ENCODE results near the gene CHD6. TPM values are rescaled to one million over a fixed set of nuclear protein-coding genes. Genes with fewer than 3 reads are reported as not detected.
"Not testable (repeated sequence)": the region's sequence is repeated elsewhere in the genome, so short reads cannot be mapped to it uniquely, and the experiment has no call there.

Gene CHD6
- total RNA-seq, 1 donor from 2014 or later: 114 TPM

DNA sequence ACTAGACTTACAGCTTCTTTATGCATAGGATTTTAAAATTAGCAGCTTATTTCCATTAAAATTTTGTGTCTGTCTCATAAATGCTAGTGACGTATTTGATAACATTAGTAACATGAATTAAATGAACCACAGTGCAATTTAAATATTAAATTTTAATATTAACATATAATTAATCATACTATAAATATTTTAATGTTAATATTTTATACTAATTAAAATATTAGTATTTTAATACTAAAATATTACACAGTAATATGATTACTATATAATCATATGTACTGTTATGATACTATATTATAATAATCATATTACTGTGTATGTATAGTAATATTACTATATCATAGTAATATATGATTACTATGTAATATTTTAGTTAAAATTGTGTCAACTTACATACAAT, 73.7 kb downstream of the CHD6 start:
- Mint-ChIP-seq H3K36me3 (ENCODE audit: insufficient read depth) (peaks cover 6% of the 10 kb centered on the region), H3K27ac (no peak overlapping the region), H3K9me3 (ENCODE audit: low read depth) (no peaks in the 10 kb centered on the region), H3K4me1 (ENCODE audit: low read depth) (peaks cover 10% of the 10 kb centered on the region), H3K4me3 (ENCODE audit: low read depth) (no peak overlapping the region), H3K27me3 (no peaks in the 10 kb centered on the region)
- DNase-seq (ENCODE audit: low spot score, unreplicated experiment): no peak
- TF ChIP-seq, protein P1, sequence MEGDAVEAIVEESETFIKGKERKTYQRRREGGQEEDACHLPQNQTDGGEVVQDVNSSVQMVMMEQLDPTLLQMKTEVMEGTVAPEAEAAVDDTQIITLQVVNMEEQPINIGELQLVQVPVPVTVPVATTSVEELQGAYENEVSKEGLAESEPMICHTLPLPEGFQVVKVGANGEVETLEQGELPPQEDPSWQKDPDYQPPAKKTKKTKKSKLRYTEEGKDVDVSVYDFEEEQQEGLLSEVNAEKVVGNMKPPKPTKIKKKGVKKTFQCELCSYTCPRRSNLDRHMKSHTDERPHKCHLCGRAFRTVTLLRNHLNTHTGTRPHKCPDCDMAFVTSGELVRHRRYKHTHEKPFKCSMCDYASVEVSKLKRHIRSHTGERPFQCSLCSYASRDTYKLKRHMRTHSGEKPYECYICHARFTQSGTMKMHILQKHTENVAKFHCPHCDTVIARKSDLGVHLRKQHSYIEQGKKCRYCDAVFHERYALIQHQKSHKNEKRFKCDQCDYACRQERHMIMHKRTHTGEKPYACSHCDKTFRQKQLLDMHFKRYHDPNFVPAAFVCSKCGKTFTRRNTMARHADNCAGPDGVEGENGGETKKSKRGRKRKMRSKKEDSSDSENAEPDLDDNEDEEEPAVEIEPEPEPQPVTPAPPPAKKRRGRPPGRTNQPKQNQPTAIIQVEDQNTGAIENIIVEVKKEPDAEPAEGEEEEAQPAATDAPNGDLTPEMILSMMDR (IDR thresholded peaks at IDR 0.05; ENCODE audit: unreplicated experiment): no peak

DNA sequence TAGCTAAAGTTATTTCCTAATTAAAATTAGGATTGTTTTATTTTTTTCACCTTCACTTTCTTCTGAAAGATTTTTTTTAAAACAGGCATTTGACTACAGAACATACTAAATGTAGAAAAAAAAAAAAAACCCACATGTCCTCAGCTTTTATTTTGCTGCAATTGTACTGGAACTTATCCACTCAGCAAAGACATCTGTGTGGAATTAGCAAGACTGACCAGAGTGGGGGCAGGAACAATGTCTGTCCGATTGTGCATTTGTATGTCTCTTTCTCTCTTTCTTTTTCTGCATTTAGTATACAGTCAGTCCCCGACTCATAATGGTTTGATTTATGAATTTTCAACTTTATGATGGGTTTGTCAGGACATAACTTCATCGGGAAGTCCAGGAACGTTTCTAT, 77.3 kb downstream of the CHD6 start:
- TF ChIP-seq, protein P1 (IDR thresholded peaks at IDR 0.05; ENCODE audit: unreplicated experiment): no peak

DNA sequence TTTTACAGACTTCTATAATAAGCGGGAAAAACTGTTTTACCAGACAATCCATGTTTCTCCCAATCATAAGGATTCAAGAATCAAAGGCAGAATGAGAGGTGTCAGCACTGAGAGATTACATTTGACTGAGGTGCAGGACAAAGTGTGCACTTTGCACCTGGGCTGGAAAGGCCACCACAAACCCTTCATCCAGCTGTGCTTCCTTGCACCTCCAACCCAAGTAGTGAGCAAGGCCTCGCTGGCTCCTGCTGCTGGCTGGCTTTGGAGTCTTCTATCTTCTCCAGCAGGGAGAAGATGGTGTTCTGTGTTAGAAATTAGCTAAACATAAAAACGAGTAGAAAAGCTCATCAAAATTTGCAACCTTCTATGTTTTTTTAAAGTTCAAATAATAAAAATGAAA, 77.7 kb downstream of the CHD6 start:
- no peak for DNase-seq (ENCODE audit: low spot score, unreplicated experiment)
- H3K4me1 Mint-ChIP-seq (ENCODE audit: low read depth): peaks cover 17% of the 10 kb centered on the region
- peak overlapping the region; percentile 69 for H3K27ac Mint-ChIP-seq
- H3K36me3 Mint-ChIP-seq (ENCODE audit: insufficient read depth): peaks cover 18% of the 10 kb centered on the region
- no peaks in the 10 kb centered on the region for H3K27me3 Mint-ChIP-seq
- peaks cover 6% of the 10 kb centered on the region for H3K9me3 Mint-ChIP-seq (ENCODE audit: low read depth)
- TF ChIP-seq, protein P1 (IDR thresholded peaks at IDR 0.05; ENCODE audit: unreplicated experiment): no peak
- no peak overlapping the region for H3K4me3 Mint-ChIP-seq (ENCODE audit: low read depth)

More for the DNA sequence above, 77.3 kb downstream of the CHD6 start:
- Mint-ChIP-seq H3K4me1 (ENCODE audit: low read depth) (peaks cover 17% of the 10 kb centered on the region), H3K27me3 (no peaks in the 10 kb centered on the region), H3K36me3 (ENCODE audit: insufficient read depth) (peaks cover 18% of the 10 kb centered on the region), H3K9me3 (ENCODE audit: low read depth) (peaks cover 6% of the 10 kb centered on the region), H3K4me3 (ENCODE audit: low read depth) (no peak overlapping the region), H3K27ac (peak overlapping the region; percentile 18)
- DNase-seq (ENCODE audit: low spot score, unreplicated experiment): no peak

DNA sequence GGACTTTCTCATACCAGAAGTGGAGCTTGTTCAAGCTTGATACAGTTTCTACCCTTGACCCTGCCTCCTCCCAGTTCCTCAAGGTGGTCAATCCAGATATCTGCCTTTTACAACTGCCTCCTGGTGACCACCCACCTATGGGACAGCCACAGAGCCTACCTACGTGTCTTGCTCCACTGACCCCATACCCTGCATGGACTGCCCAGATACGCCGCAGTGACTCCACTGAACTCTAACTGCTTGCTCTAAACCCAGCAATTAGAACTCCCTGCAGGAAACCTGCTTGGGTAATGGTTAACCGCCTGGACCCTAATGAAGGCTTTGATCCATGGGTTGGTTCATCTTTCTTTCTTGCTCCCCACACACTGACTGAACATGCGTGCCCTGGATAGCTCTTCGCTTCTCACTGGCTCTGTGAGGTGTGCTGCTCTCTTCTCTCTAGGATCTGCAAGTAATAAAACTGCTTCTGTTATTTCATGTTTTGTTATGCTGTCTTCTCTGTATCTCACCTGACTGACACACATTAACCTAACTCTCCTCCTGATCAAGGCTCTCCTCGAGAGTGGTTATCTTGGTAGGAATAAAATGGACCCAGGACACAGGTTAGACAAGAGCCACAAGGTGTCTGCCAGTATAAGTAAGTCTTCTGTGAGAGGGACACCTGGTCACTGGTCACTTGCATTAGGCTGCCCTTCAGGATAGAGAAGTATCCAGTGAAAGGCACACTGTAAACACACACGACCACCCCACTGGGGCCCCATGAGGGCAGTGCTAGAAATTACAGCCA, 79.2 kb downstream of the CHD6 start:
- Mint-ChIP-seq H3K4me3 (ENCODE audit: low read depth) (peak overlapping the region; percentile 3), H3K27me3 (no peaks in the 10 kb centered on the region), H3K27ac (peak overlapping the region; percentile 86), H3K4me1 (ENCODE audit: low read depth) (peaks cover 19% of the 10 kb centered on the region), H3K36me3 (ENCODE audit: insufficient read depth) (peaks cover 18% of the 10 kb centered on the region), H3K9me3 (ENCODE audit: low read depth) (peaks cover 6% of the 10 kb centered on the region)
- TF ChIP-seq, protein P1 (IDR thresholded peaks at IDR 0.05; ENCODE audit: unreplicated experiment): peak; percentile 17
- DNase-seq (ENCODE audit: low spot score, unreplicated experiment): no peak

DNA sequence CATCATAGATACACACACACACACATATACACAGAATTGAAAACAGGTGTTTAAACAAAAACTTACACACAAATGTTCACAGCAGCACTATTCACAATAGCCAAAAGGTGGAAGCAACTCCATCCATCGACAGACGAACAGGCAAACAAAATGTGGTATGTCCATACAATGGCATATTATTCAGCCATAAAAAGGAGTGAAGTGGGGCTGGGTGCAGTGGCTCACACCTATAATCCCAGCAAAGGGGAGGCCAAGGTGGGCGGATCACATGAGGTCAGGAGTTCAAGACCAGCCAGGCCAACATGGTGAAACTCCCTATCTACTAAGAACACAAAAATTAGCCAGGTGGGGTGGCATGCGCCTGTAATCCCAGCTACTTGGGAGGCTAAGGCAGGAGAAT, 80.3 kb downstream of the CHD6 start:
- no peaks in the 10 kb centered on the region for H3K27me3 Mint-ChIP-seq
- no peak overlapping the region for H3K4me3 Mint-ChIP-seq (ENCODE audit: low read depth)
- TF ChIP-seq, protein P1 (IDR thresholded peaks at IDR 0.05; ENCODE audit: unreplicated experiment): no peak
- H3K9me3 Mint-ChIP-seq (ENCODE audit: low read depth): peaks cover 6% of the 10 kb centered on the region
- H3K4me1 Mint-ChIP-seq (ENCODE audit: low read depth): peaks cover 29% of the 10 kb centered on the region
- no peak for DNase-seq (ENCODE audit: low spot score, unreplicated experiment)
- H3K27ac Mint-ChIP-seq: no peak overlapping the region
- H3K36me3 Mint-ChIP-seq (ENCODE audit: insufficient read depth): peaks cover 21% of the 10 kb centered on the region

DNA sequence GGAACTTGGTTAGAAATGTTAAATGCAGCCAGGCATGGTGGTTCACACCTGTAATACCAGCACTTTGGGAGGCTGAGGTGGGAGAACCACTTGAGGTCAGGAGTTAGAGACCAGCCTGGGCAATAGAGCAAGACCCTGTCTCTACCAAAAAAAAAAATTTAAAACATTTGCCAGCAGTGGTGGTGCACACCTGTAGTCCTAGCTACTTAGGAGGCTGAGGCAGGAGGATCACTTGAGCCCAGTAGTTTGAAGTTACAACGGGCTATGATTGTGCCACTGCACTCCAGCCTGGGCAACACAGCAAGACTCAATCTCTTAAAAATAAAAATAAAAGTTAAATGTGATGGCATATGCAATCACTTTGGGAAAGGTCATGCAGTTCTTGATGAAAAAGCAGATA, 82.6 kb downstream of the CHD6 start:
- H3K4me1 Mint-ChIP-seq (ENCODE audit: low read depth): peaks cover 26% of the 10 kb centered on the region
- not testable (repeated sequence) for DNase-seq (ENCODE audit: low spot score, unreplicated experiment); H3K27ac Mint-ChIP-seq; H3K27me3 Mint-ChIP-seq; H3K4me3 Mint-ChIP-seq (ENCODE audit: low read depth); H3K9me3 Mint-ChIP-seq (ENCODE audit: low read depth)
- H3K36me3 Mint-ChIP-seq (ENCODE audit: insufficient read depth): peaks cover 21% of the 10 kb centered on the region
